ENCODE data around the gene TMEM37.

DNA sequence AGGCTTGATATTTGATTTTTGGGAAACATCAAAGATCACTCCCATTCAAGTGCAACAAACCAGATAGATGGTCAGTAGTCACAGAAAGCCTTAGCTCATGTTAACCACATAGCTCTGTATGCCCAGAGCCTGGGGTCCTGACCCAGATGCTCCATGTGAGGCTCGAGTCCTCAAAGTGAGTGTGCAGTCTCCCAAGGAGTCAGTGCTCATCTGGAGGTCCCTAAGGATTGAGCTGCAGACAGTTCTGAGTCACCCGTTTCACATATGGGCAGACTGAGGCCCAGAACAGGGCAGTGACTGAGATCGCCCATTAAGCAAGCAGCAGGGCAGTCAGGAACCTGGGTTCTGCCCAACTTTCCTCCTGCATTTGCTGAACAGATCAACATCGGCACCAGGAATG is 9.2 kb downstream of the TMEM37 start:
- TF ChIP-seq POLR2A (IDR thresholded peaks at IDR 0.05; ENCODE audit: borderline replicate concordance, extremely low read depth, insufficient read depth, insufficient read length) (no peak), EZH2phosphoT487 (IDR thresholded peaks at IDR 0.05; ENCODE audit: borderline replicate concordance) (no peak)
- TF ChIP-seq, protein P1, sequence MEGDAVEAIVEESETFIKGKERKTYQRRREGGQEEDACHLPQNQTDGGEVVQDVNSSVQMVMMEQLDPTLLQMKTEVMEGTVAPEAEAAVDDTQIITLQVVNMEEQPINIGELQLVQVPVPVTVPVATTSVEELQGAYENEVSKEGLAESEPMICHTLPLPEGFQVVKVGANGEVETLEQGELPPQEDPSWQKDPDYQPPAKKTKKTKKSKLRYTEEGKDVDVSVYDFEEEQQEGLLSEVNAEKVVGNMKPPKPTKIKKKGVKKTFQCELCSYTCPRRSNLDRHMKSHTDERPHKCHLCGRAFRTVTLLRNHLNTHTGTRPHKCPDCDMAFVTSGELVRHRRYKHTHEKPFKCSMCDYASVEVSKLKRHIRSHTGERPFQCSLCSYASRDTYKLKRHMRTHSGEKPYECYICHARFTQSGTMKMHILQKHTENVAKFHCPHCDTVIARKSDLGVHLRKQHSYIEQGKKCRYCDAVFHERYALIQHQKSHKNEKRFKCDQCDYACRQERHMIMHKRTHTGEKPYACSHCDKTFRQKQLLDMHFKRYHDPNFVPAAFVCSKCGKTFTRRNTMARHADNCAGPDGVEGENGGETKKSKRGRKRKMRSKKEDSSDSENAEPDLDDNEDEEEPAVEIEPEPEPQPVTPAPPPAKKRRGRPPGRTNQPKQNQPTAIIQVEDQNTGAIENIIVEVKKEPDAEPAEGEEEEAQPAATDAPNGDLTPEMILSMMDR (IDR thresholded peaks at IDR 0.05 in 2 of 3, conservative IDR thresholded peaks at IDR 0.05 in 1 of 3; ENCODE audit: borderline replicate concordance in 1 of 3, insufficient read depth in 1 of 3, low read depth in 2 of 3, low read length in 2 of 3), result no peak

Measured in HCT116 (cell line).